Hindlimb muscle (tissue), 1 donor: ENCODE measurements around the gene MTA1. TPM values are rescaled to one million over a fixed set of nuclear protein-coding genes. Genes with fewer than 3 reads are reported as not detected.

ENCODE experiments used
- DNase-seq: peaks from one replicate; pipeline ENCODE4 v3.0.0-alpha.2; 2013
- polyA plus RNA-seq: library from polyadenylated mRNA; unstranded; fragments of 120-200 nt; gene quantifications from one replicate; pipeline ENCODE4 v1.2.1, GENCODE V29; 2013; ENCODE audit not compliant: insufficient read length

The MTA1 gene
- polyA plus RNA-seq = 90.4 TPM

GRCh38 chr14:105419195-105420091 lies at the start of gene MTA1:
Gene MTA1, plus strand, starts transcription at chr14:105419827. Its CDS starts 209 bp downstream, at chr14:105420036.
- DNase-seq = no peak

DNA sequence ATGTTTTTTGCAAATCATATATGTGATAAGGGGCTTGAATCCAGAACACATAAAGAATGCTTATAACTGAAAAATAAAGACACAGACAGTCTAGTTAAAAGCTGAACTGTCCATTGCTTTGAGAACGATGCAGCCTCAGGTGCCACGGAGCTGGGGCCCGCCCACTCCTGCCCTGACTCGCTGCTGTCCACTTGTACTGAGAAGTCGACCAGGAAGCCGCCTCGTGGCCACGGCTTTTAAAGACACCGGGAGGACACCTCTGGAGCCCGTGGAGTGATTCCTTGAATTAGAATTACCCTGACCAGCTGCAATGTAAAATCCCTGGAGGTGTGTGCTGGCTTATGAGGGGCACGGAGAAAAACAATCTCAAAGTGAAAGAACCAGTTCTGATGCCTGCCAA lies 45.2 kb upstream of the MTA1 start:
- no peak for DNase-seq

DNA sequence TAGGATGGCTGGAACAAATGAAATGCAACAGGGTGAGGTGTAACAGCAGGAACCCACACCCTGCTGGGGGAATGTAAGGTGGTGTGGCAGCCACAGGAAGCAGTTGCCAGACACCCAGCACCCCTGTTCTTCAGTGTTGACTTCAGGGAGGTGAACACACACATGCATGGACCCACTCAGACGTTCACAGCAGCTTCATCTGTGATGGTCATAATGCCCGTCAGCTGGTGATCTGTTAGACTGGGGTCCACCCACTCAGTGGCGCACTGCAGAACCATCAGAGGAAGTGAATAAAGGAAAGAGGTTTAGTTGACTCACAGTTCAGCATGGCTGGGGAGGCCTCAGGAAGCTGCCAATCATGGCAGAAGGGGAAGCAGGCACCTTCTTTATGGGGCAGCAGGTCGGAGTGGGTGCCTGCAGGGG lies 44.0 kb upstream of the MTA1 start:
- DNase-seq = no peak

DNA sequence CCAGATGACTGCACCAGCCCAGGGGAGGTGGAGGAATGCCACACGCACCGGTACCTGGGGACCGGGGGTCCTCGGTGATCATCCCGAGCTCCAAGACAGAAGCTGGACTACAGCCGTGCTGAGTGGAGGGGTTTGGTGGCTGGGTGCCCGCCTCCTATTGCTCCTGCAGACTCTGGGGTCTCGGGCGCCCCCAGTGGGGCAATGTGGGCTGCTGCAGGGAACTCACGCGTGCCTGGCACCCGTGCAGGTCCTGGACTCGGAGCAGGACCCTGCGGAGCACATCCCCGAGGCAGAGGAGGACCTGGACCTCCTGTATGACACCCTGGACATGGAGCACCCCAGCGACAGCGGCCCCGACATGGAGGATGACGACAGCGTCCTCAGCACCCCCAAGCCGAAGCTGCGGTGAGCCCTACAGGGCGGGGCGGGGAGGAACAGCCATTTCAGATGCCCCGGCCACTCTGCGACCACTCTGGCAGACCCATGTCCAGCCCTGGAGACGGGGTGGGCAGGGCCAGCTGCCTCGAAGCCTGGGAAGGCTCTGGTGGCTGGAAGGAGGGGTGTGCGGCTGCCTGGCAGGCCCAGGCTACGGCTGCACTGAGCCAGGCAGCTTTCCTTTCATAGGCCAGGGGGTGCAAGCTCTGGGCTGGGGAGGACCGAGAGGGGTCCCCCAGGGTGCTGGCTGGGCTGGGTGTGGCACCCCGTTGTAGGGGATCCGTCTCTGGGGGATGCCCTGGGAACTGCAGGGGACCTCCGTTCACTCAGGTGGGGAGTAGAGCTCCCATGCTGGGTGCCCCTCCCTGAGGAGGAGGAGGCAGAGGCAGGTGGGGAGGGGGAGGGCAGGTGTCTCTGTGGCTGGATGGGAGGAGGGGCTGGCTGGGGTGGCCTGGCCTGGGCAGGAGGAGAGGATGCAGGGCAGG lies 42.8 kb upstream of the MTA1 start:
- DNase-seq = no peak

DNA sequence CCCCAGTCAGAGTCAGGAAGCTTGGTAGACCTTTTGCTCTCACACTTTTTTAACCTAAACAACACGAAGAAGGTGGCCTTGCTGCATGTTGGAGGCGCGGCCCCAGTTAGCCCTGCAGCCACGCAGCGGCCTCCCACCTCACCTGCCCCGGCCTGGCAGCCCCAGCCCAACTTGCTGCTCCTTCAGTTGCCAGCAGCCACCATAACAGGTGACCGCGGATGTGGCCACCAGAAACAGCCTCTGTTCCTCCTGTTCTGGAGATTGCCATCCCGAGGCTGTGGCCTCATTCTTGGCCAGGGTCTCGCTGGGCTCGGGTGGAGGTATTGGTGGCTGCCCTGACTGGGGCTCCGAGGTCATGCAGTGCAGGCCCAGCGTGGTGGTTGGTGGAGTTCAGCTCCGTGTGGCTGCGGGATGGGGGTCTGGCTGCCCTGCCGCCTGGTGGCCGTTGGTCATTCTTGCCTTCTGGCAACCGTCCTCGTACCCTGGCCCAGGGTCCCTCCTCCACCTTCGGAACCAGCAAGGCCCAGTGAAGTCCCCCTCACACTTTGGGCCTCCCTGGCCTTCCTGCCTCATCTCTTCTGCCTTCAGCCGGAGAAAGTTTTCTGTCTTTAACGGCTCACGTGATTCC lies 42.0 kb upstream of the MTA1 start:
- DNase-seq = no peak

GRCh38 chr14:105378199-105378598 lies 41.4 kb upstream of the MTA1 start:
- no peak for DNase-seq

DNA sequence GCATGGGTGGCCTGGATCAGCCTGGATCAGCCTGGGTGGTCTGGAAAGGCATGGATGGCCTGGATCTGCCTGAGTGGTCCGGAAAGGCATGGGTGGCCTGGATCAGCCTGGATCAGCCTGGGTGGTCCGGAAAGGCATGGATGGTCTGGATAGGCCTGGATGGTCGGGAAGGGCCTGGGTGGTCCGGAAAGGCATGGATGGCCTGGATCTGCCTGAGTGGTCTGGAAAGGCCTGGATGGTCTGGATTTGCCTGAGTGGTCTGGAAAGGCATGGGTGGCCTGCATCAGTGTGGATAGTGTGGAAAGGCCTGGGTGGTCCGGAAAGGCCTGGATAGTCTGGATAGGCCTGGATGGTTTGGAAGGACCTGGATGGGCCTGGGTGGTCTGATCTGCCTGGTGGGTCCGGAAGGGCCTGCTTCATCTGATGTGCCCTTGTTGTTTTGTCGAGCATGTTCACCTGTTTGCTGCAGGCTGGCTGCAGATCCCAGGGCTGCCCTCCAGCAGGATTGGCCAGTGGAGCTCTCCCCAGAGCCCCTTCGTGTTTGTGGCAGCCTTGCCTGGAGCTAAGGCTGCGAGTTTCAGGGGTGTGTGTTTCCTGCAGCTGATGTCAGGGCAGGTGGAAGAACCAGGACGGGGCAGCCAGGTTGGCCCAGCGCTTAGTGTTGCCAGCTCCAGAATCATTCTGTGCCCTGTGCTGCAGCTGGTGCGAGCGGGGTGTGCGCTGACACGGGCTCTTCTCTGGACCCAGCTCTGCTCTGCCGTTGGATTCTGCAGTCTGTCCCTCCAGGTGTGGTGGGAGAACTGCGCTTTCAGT lies 40.5 kb upstream of the MTA1 start:
- no peak for DNase-seq

DNA sequence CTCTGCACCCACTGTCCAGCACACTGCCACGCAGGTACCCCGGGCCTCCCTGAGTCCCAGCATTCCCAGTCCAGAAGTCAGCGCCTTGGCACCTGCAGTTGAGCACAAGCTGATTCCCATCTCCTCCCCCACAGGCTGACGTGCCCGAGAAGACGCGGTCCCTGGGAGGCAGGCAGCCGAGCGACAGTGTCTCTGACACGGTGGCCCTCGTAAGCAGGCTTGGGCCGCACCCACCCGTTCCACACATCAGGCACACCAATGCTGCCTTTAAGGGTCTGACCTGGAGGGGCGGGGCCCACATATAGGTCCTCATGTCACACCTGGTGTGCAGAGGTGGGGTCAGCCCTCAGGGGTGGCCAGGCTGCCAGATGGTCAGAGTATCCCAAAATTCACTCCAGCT lies 39.7 kb upstream of the MTA1 start:
- DNase-seq = no peak

DNA sequence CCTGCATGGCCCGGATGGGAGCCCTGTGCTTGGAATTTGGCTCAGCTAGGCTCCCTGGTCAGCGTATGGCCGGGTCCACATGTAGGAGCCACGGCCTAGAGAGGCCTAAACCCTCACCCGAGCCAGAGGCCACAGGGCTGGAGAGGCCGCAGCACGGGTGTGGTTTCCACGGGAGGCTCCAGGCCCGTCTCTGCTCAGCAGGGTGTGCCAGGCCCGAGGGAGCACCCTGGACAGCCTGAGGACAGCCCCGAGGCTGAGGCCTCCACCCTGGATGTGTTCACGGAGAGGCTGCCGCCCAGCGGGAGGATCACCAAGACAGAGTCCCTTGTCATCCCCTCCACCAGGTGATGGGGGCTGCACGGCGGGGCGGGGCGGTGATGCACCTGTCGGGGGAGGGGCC lies 38.9 kb upstream of the MTA1 start:
- DNase-seq = no peak

GRCh38 chr14:105381446-105382342 lies 37.9 kb upstream of the MTA1 start:
- no peak for DNase-seq

GRCh38 chr14:105382343-105383082 lies 37.1 kb upstream of the MTA1 start:
- no peak for DNase-seq

DNA sequence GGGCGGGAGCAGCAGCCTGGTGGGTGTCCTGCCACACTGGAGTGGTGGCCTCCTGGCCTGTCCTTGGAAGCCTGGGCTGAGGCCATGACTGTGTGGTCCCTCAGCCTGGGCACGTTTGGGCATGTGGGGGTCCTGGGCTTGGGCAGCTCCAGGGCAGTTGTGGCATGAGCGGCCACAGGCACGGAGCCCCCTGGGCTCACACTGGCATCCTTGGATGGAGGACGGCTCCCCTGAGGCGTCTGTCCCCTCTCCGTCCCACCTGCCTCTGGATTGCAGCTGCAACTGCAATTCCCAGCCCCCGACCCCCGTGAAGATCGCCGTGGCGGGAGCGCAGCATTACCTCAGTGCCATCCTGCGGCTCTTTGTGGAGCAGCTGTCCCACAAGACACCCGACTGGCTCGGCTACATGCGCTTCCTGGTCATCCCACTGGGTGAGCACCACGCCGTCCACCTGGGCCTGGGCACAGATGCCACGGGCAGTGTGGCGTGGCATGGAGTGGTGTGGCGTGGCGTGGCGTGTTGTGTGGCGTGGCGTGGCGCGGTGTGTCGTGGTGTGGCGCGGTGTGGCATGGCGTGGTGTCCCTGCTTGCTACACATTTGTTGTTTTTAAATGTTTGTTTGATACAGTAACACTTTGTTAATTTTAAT lies 36.4 kb upstream of the MTA1 start:
- no peak for DNase-seq

DNA sequence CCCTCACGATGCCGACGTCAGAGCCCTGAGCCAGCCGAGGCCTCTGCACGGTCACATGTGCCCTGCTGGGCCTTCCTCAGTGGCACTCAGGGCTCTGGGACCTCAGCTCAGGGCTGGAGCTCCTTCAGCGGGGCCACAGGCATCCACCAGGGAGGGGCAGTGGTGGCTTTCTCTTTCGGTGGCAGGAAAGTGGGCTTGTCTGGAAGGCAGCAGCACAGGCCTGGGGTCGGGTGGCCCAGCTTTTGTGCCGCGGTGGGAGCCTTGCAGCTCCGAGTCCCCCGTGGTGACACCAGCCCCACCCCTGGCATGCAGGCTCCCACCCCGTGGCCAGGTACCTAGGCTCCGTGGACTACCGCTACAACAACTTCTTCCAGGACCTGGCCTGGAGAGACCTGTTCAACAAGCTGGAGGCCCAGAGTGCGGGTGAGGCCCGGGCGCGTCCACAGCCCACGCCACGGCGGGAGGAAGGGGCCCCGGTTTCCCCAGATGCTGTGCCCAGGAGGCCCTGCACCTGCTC lies 35.5 kb upstream of the MTA1 start:
- DNase-seq = no peak

DNA sequence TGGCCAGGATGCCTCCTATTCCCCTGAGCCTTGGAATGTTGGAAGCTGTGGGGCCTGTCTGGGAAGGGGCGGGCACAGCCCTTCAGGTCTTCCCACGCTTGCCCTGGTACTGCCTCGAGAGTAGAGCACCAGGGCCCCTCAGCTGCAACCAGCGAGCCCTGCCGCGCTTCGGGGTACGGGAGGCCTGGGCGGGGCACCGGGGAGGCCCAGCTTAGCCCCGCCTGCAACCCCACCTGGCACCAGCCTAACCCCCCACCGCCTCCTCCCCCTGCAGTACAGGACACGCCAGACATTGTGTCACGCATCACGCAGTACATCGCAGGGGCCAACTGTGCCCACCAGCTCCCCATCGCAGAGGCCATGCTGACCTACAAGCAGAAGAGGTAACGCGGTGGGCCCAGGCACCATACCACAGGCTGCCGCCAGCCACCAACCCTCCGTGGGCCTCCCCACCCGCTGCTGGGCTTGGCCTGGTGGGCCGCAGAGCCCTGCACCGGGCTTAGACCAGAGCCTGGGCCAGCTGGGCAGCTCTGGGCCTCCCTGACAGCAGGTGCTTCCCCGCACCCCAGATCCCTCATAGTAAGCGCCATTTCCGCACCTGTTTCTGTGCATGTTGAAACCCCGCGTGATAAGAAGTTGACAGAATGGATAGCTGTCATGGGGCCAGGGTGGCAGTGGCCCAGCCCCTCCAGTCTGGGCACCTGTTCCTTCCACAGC lies 34.9 kb upstream of the MTA1 start:
- no peak for DNase-seq

GRCh38 chr14:105385322-105385637 lies 34.3 kb upstream of the MTA1 start:
- no peak for DNase-seq

GRCh38 chr14:105385698-105386365 lies 33.8 kb upstream of the MTA1 start:
- no peak for DNase-seq

- no peak for DNase-seq
Measured at GRCh38 chr14:105386581-105387529, 32.8 kb upstream of the MTA1 start.
